HG03469 (cell line): Measurements from ENCODE around the gene PTPRA.
"Not testable (repeated sequence)": the region's sequence is repeated elsewhere in the genome, so short reads cannot be mapped to it uniquely, and the experiment has no call there.

Experiments used
- ATAC-seq: cut with Tn5 transposase; IDR thresholded peaks from one replicate; pipeline ENCODE4 v1.9.1; 2021; ENCODE audit warnings: mild to moderate bottlenecking, moderate library complexity, moderate number of reproducible peaks; ENCODE audit not compliant: unreplicated experiment

The PTPRA gene

DNA sequence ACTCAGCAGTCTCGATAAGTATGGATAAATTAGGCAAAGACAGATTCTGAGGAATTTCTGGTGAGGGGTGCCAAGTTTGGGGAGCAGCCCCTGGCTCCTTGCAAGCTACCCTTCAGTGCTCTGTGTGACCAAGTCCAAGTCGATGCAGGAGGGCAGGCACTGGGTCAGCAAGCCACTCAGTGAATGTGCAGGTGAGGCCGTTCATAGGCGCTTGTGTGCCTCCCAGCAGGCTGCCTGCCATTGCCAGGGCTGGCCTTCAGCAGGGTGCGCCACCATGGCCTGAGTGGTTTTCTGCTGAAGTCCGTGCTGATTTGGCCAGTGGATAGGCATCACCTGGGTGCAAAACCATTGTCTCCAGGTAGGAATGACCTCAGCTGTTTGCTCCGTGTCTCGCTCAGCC lies 166.8 kb downstream of the PTPRA start:
- no peak for ATAC-seq

DNA sequence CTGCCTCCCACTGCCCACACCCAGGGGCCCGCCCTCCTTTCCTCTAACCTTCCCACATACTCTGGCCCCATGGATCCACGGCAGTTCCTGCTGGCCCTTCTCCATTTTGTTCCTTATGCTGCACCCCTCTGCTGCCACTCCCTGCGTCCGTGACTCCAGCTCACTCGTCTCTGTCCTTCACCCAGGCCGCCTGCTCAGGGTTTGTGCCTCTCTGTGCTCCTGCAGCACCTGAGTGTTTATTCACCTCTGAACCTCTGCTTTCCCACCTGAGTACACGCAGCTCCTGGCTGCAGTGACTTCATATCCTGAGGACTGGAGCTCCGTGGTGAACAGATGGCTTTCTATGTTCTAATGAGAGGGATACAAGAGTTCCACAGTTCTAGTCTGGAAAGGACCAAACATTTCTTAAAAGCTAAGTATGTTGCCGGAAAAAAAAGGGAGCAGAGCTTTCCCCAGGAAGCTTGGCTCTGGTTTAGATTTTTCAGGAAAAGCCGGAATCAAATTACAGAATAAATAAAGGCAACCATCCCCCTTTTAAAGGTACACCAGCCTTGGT lies 168.7 kb downstream of the PTPRA start:
- no peak for ATAC-seq

DNA sequence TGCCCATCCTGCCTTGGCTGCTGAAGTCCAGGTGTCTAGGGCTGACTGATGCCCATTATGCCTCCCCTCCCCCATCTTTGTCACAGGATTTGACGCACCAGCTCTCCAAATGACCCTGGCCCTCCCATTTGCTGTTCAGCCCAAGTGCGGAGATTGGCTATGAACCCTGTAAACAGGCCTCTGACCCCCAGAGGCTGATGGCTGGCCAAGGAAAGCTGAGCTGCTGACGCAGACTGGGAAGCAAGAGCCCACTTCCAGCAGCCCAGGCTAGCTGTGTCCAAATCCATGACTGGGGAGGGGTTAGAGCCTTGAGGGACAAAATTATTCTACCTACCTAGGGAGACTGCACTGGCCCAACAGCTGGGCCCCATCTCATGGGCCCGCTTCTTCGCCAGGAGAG lies 169.3 kb downstream of the PTPRA start:
- no peak for ATAC-seq

DNA sequence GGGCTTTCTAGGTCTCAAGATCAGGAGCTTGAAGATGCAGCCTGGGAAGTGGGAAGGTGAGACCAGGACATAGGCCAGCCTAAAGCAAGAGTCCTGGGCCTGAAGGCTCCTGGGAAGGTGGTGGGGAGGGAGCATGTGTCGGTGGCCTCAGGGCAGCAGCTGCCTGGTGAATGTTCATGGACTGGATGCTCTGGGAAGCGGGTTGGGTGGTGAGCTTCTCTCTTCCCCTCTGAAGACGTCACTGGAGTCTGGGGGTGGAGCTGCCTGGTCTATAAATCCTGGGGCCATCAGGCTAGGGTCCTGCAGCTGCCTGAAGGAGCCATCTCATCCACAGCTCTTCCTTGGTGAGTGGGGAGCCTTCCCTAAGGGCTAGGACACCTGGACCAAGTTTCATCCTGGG lies 170.0 kb downstream of the PTPRA start, which contains the start of gene GNRH2:
GNRH2 (plus strand) TSS at position 301 of the 400 bp plus-strand sequence. CDS start 793 bp downstream, outside the sequence.
- no peak for ATAC-seq

DNA sequence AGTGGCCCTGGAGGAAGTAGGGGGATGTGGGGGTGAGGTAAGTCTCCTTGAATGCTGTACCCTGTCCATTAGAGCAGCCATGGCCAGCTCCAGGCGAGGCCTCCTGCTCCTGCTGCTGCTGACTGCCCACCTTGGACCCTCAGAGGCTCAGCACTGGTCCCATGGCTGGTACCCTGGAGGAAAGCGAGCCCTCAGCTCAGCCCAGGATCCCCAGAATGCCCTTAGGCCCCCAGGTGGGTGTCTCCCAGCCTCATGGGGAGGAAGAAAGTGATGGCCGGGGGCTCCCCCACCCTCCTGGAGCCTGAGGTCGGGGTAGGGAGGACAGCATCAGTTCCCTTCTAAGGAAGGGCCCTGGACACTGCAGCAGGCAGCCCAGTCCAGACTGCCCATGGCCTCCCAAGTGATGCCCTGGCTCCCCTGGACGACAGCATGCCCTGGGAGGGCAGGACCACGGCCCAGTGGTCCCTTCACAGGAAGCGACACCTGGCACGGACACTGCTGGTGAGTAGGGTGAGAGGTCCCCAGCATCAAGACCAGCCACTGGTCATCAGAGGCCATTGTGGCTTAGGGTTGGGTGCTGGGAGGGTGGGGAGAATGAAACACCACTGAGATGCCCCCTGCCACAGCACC lies 171.2 kb downstream of the PTPRA start:
- no peak for ATAC-seq

DNA sequence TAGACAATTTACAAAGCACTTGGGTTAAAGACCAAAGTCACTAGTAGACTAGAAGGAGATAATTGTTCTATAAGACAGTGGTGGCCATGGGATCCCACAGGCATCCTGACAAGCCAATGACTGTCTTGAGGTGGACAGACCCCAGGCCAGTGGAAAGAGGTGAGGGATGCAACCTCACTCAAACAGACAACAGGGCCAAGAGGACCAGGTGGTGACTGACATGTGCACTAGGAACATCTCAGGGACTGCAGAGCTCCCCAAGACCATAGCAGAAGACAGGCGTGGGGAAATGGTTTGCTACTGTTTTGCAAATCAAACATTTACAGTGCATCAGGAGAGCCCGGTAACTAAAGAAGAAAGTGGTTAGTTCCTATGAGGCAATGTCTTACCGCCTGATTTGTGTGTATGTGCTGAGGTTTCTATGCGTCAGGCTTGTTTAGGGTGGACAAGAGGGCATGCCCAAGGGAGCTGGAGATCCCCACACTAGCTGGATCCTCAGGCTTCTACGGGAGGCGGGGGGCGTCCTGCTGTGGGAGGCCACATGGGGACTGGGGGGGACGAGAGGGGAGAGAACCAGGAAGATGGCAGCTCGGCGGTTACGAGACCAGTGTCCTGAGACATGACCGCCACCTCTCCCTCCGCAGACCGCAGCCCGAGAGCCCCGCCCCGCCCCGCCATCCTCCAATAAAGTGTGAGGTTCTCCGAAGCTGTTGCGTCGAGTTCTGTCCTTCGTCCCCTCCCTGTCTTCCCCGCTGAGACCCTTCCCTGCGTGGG lies 171.9 kb downstream of the PTPRA start:
- ATAC-seq, result no peak

DNA sequence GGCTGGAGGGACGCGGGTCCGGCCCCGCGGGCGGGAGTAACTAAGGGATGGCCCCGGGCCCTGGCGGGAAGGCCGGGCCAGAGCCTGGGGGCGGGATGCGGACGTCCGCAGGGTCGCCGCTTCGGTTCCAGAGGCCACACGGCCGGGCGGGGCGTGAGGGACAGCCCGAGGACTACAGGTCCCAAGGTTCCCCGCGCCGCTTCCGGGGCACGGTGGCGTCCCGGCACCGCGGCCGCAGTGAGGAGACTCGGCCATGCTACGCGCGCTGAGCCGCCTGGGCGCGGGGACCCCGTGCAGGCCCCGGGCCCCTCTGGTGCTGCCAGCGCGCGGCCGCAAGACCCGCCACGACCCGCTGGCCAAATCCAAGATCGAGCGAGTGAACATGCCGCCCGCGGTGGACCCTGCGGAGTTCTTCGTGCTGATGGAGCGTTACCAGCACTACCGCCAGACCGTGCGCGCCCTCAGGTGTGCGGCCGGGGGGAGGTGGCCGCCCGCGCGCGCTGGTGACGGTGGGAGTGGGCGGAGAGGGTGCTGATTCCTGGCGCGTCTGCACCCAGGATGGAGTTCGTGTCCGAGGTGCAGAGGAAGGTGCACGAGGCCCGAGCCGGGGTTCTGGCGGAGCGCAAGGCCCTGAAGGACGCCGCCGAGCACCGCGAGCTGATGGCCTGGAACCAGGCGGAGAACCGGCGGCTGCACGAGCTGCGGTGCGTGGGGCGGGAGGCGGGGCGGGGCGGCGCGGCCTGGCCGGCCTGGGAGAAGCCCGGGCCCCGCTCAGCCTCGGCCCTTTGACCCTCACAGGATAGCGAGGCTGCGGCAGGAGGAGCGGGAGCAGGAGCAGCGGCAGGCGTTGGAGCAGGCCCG lies 172.8 kb downstream of the PTPRA start, which contains the start of gene MRPS26:
MRPS26 (plus strand) TSS at position 237 of the 861 bp plus-strand sequence; CDS start at position 254, 17 bp downstream.
- ATAC-seq, result peak; percentile 76

DNA sequence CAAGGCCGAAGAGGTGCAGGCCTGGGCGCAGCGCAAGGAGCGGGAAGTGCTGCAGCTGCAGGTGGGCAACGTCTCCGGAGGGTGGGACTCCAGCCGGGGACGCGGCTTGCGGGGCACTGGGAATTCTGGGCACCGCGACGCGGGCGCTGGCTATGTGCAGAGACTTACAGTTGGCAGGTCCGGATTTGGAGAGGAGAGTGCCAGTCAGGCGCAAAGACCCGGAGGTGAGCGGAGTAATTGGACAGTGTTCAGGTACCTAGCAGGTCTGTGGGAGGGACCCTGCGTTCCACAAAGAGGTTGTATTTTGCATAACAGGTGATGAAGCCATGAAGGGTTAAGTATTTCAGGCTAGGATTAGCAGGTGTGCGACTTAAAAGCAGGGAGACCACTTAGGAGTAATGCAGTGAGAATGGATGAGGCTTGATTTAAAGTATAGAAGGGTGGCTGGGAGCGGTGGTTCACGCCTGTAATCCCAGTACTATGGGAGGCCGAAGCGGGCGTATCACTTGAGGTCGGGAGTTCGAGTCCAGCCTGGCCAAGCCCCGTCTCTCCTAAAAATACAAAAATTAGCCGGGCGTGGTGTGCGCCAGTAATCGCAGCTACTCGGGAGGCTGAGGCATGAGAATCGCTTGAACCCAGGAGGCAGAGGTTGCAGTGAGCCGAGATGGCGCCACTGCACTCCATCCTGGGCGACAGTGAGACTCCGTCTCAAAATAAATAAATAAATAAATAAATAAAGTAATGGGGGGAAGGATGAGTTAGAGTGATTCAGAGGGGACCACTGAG lies 173.6 kb downstream of the PTPRA start:
- ATAC-seq, result no peak

DNA sequence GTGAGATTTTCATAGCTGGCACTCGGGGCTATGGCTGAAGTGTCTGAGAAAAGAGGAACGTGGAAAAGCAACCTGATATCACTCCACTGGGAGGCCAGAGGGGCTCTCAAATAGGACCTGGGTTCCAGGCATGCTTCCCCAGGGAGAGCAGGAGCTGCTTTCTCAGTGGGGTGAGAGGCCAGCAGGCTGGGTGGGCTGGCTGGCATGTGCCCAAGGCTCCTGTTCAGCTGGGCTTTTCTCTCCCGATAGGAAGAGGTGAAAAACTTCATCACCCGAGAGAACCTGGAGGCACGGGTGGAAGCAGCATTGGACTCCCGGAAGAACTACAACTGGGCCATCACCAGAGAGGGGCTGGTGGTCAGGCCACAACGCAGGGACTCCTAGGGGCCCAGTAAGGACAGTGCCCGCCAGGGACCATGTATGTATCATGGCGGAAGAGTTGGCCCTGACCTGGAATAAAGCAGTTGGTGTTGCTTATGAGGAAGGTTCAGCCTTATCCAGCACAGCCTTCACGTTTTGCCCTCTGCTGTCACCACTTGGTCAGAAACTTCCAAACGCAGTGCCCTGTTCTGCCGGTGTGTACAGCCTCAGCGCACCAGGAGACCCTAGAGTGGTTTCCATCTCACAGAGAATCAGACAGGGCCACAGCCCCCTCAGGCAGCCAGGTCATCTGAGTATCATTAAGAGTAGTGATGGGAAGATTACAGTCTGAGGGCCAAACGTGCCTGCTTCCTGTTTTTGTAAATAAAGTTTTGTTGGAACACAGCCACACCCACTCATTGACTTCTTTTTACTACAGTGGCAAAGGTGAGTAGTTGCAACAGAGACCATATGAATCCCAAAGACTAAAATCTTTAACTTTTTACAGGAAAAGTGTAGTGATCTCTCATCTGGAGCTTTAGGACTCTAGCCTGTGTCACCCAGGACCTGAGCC lies 174.5 kb downstream of the PTPRA start:
- no peak for ATAC-seq

DNA sequence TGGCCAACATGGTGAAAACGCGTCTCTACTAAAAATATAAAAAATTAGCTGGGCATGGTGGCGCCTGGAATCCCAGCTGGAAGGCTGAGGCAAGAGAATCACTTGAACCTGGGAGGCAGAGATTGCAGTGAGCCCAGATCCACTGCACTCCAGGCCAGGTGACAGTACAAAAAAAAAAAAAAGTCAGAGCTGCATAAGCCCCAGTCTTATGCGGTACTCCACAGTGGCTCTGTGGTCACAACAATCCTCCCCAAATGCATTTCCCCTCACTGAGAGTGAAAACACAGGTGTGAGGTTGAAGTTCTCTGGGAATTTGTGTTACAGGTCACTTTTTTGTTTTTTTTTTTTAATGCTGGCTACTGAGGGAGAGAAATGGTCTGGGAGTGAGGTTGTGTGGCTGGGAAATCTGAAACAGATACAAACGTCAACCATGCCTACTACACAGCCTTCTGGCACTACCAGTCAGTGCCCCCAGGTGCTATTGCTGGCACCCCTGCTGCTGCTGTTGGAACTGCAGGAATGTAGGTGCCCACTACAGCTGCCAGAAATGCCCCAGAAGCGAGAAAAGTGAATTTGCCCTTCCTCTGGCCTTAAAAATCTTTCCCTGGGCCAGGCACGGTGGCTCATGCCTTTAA lies 178.2 kb downstream of the PTPRA start:
- ATAC-seq, result no peak

DNA sequence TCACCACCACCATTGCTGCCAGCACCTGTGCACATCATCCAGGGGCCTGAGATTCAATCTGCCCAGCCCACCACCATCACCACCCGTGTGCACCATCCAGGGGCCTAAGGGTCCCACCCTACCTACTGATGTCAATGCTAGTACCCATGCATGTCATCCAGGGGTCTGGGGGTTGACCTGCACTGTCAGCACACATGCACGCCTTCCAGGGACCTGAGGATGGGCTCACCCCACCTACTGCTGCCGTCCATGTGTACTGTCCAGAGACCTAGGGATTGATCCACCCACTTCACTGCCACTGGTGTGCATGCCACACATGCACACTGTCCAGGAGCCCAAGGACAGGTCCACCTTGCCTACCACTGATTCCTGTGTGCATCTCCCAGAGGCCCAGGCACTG lies 186.2 kb downstream of the PTPRA start:
- ATAC-seq, result no peak

DNA sequence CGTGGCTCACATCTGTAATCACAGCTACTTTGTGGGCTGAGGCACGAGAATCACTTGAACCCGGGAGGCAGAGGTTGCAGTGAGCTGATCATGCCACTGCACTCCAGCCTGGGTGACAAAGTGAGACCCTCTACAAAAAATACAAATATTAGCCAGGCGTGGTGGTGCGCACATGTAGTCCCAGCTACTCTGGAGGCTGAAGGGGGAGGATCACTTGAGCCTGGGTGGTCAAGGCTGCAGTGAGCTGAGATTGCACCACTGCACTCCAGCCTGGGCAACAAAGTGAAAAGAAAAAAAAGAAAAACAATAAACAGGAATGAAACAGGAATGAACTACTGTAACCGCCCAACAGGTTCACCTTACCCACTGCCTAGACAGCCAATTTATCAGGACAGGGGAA lies 190.8 kb downstream of the PTPRA start:
- not testable (repeated sequence) for ATAC-seq

DNA sequence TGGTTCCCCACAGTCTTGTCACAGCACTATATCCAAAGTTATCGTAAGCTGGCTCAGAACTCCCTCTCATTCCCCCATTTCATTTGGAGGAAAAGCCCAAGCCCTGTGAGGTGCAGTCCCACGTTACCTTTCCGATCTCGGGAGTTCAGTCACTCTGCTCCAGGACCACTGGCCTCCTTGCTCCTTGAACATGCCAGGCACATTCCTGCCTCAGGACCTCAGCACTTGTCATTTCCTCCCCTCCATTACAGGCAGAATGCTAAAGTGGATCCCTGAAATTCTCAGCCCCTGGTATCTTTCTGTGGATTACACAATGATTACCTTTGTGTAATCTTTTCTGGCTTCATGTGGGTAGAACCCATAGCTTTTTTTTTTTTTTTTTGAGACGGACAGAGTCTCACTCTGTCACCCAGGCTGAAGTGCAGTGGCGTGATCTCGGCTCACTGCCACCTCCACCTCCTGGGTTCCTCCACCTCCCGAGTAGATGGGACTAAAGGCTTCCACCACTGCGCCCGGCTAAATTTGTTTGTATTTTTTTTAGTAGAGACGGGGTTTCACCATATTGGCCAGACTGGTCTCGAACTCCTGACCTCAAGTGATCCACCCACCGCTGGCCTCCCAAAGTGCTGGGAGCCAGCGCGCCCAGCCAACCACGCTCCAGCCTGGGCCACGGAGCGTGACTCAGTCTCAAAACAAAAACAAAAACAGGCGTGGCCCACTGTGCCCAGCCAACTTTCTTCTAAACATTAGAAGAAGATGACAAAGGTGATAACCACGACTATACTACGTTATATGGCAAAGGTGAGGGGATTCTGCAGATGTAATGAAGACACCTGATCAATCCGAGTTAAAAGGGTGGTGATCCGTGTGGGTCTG lies 194.1 kb downstream of the PTPRA start:
- ATAC-seq, result no peak

DNA sequence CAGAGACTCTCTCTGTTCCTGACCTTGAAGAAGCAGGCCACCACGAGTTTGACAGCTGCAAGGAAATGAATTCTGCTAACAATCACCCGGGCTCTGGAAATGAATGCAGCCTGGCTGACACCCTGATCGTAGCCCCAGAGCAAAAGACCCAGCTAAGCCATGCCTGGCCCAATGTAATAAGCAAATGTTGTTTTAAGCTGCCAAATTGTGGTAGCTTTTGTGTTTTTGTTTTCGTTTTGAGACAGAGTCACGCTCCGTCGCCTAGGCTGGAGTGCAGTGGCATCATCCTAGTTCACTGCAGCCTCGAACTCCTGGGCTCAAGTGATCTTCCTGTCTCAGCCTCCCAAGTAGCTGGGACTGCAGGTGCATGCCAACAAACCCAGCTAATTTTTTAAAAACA lies 194.8 kb downstream of the PTPRA start:
- no peak for ATAC-seq

DNA sequence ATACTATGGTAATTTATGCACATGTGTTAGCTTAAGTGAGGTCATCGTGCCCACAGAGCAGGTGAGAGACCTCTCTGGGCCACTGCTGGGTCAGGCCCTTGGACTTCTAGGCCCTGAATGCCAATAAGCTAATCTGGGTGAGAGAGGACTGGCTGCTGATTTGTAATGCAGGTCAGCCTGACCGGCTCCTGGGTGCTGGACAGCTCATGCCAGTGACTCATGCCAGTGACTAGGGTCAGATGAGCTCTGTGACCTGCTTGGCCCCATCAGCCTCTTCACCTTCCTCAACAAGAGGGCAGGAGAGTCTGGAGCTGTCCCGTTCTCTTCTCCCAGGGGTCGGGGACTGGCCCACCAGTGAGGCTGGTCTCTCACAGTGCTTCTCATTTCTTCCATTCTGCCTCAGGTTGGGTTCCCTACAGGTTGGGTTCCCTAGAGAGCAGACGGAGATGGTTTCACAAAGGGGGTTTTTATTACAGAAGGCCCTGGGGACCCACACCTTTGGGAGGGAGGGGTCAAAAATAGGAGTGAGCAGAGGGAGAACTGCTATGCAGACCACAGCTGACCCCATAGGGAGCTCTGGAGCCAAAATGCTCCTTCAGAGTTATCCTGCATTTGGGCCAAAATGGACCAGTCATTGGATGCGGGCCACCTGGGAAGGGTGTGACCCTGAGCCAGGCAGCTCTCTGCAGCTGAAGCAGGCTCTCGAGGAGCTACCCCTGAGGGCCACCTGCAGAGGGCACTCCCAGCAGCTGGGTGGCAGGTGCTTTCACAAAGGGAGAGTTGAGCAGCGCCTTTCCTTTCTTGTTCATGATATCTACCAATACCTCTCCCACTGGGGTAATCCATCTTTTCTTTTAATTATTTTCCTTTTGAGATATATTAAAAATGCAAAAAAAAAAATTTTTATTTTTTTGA lies 196.0 kb downstream of the PTPRA start:
- ATAC-seq, result no peak

DNA sequence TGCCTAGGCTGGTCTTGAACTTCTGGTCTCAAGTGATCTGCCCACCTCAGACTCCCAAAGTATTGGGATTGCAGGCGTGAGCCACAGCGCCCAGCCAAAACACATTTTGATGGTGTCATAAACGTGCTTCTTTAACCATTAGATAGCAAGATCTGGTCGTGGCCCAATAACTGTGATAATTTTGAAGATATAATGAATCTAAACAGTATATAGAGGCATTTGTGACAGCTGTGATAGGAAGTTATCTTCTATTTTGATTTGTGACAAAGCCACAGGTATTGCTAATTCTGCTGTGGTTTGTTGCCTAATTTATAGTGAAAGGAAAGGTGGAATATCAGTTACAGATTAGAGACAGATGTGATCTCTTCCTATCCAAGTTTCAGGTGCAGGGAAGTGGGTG lies 197.4 kb downstream of the PTPRA start:
- no peak for ATAC-seq

DNA sequence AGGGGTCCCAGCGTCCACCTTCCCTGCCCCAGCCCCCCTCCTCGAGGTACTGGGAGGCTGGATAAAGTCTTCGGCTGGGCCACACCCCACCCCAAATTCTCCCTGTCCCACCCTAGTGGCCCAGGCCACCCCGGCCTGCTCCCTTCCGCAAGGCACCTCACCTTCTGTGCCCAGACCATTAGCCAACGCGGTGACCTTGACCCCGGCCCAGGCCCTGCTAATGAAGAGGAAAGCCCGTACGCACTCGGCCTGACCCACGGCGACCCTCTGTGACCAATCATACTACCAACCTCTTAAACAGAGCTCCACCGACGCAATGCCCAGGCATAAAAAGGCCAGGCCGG lies 198.0 kb downstream of the PTPRA start:
- no peak for ATAC-seq
